IMR-90 (cell line): ENCODE data around the gene ABCC9. TPM values are rescaled to one million over a fixed set of nuclear protein-coding genes. Genes with fewer than 3 reads are reported as not detected.

Source experiments
- ATAC-seq: fragments of 200-7000 bp; cut with Tn5 transposase; 2 replicates; pipeline ENCODE4 v1.9.1; 2020; ENCODE audit warnings: low read depth, mild to moderate bottlenecking, moderate library complexity
- BruUV-seq: library from RNA; stranded (reverse); fragments of 400-500 nt; replicated peaks from 2 replicates; lab custom pipeline; 2021; lab: Mats Ljungman, UMichigan
- CTCF ChIA-PET: fragments of 300-600 bp; formaldehyde crosslinking; extraction: SDS; loops from one replicate; lab custom pipeline; 2021; ENCODE audit warnings: antibody characterized with exemption; lab: Yijun Ruan, JAX
- POLR2A ChIA-PET: fragments of 300-600 bp; sonication (Branson Sonifier 250); formaldehyde crosslinking; loops from one replicate; lab custom pipeline; 2022; ENCODE audit warnings: antibody characterized with exemption; ENCODE audit not compliant: unreplicated experiment; lab: Charles Lee
- DNase-seq: peaks from one replicate; pipeline ENCODE4 v3.0.0; 2013
- H2AFZ ChIP-seq: replicated peaks from 2 replicates; pipeline ENCODE3; 2013; ENCODE audit warnings: low read length, mild to moderate bottlenecking; ENCODE audit not compliant: poor library complexity
- H2AK5ac ChIP-seq: 2 replicates; pipeline ENCODE4 v1.6.1; 2013; ENCODE audit warnings: low read depth, low read length, inconsistent platforms
- H2AK9ac ChIP-seq: replicated peaks from 2 replicates; pipeline ENCODE3; 2013; ENCODE audit warnings: mild to moderate bottlenecking, low read depth, low read length, moderate library complexity; ENCODE audit not compliant: poor library complexity
- H2BK120ac ChIP-seq: 2 replicates; pipeline ENCODE4 v1.6.1; 2013; ENCODE audit warnings: low read depth, low read length, inconsistent platforms
- H2BK15ac ChIP-seq: 3 replicates; pipeline ENCODE4 v1.6.1; 2013; ENCODE audit warnings: low read depth, low read length, inconsistent platforms
- H2BK20ac ChIP-seq: 2 replicates; pipeline ENCODE4 v1.6.1; 2013; ENCODE audit warnings: low read depth, mild to moderate bottlenecking, inconsistent platforms, low read length, moderate library complexity
- H2BK5ac ChIP-seq: 2 replicates; pipeline ENCODE4 v1.6.1; 2013; ENCODE audit warnings: mild to moderate bottlenecking, low read depth, low read length, inconsistent platforms; ENCODE audit not compliant: poor library complexity, severe bottlenecking
- H3K14ac ChIP-seq: replicated peaks from 2 replicates; pipeline ENCODE4 v1.6.1; 2013; ENCODE audit warnings: low read depth, low read length, inconsistent platforms
- H3K18ac ChIP-seq: 2 replicates; pipeline ENCODE4 v1.6.1; 2013; ENCODE audit warnings: low read depth, low read length, control low read depth
- H3K23ac ChIP-seq: 2 replicates; pipeline ENCODE4 v1.6.1; 2013; ENCODE audit warnings: low read depth, low read length, inconsistent platforms
- H3K27ac ChIP-seq: 2 replicates; pipeline ENCODE4 v1.5.1; 2013; ENCODE audit warnings: mild to moderate bottlenecking, control low read depth, low read length; ENCODE audit not compliant: insufficient read depth
- H3K27me3 ChIP-seq: 2 replicates; pipeline ENCODE4 v1.6.1; 2013; ENCODE audit warnings: low read length; ENCODE audit not compliant: control insufficient read depth, insufficient read depth
- H3K36me3 ChIP-seq: 2 replicates; pipeline ENCODE4 v1.6.1; 2013; ENCODE audit warnings: low read length, mixed read lengths; ENCODE audit not compliant: control insufficient read depth, insufficient read depth
- H3K4ac ChIP-seq: 2 replicates; pipeline ENCODE4 v1.6.1; 2013; ENCODE audit warnings: low read depth, low read length, inconsistent platforms
- H3K4me1 ChIP-seq: 2 replicates; pipeline ENCODE4 v1.6.1; 2013; ENCODE audit warnings: low read length, mixed read lengths; ENCODE audit not compliant: control insufficient read depth, insufficient read depth
- H3K4me2 ChIP-seq: 2 replicates; pipeline ENCODE4 v1.6.1; 2013; ENCODE audit warnings: low read depth, mild to moderate bottlenecking, control low read depth, low read length, moderate library complexity
- H3K4me3 ChIP-seq: 2 replicates; pipeline ENCODE4 v1.5.1; 2013; ENCODE audit warnings: low read depth, mild to moderate bottlenecking, control low read depth, low read length, moderate library complexity; ENCODE audit not compliant: insufficient read depth
- H3K56ac ChIP-seq: 2 replicates; pipeline ENCODE4 v1.6.1; 2013; ENCODE audit warnings: low read length, inconsistent platforms; ENCODE audit not compliant: insufficient read depth; ENCODE audit errors: extremely low read depth
- H3K79me1 ChIP-seq, 2 experiments: 2 replicates each; pipeline ENCODE4 v1.6.1; 2013; ENCODE audit warnings: low read length in 2 of 2, inconsistent platforms in 1 of 2, low read depth in 1 of 2
- H3K9ac ChIP-seq: 2 replicates; pipeline ENCODE4 v1.6.1; 2013; ENCODE audit warnings: low read depth, low read length, control low read depth
- H3K9me1 ChIP-seq: 2 replicates; pipeline ENCODE4 v1.6.1; 2013; ENCODE audit warnings: low read length, inconsistent platforms; ENCODE audit not compliant: insufficient read depth
- H3K9me3 ChIP-seq: 2 replicates; pipeline ENCODE4 v1.6.1; 2013; ENCODE audit warnings: low read length; ENCODE audit not compliant: control insufficient read depth, insufficient read depth
- H4K20me1 ChIP-seq: 2 replicates; pipeline ENCODE4 v1.6.1; 2013; ENCODE audit warnings: low read length, inconsistent platforms; ENCODE audit not compliant: insufficient read depth
- H4K5ac ChIP-seq: 2 replicates; pipeline ENCODE4 v1.6.1; 2013; ENCODE audit warnings: mild to moderate bottlenecking, low read depth, low read length, control low read depth
- H4K8ac ChIP-seq, 2 experiments: 2 replicates each; pipeline ENCODE4 v1.6.1; 2013; ENCODE audit warnings: low read depth in 2 of 2, low read length in 2 of 2, control low read depth in 1 of 2, inconsistent platforms in 1 of 2
- H4K91ac ChIP-seq: 2 replicates; pipeline ENCODE4 v1.6.1; 2013; ENCODE audit warnings: low read depth, low read length, inconsistent platforms; ENCODE audit not compliant: insufficient read depth
- CEBPB ChIP-seq: IDR thresholded peaks from 2 replicates; pipeline ENCODE4 v1.6.1; 2012; ENCODE audit warnings: low read depth, low read length, improper control_type of control experiment
- CHD1 ChIP-seq: IDR thresholded peaks from 2 replicates; pipeline ENCODE4 v1.6.1; 2012; ENCODE audit warnings: low read depth, low read length, improper control_type of control experiment
- CTCF ChIP-seq: conservative IDR thresholded peaks from 2 replicates; pipeline ENCODE4 v1.5.1; 2012; ENCODE audit warnings: mild to moderate bottlenecking, low read depth, low read length, improper control_type of control experiment
- FOS ChIP-seq: fragments of 150-350 bp; IDR thresholded peaks from 2 replicates; pipeline ENCODE4 v1.6.1; 2016; ENCODE audit warnings: low read depth, low read length
- MAZ ChIP-seq: IDR thresholded peaks from 2 replicates; pipeline ENCODE4 v1.6.1; 2012; ENCODE audit warnings: low read depth, mild to moderate bottlenecking, low read length, improper control_type of control experiment, moderate library complexity, borderline replicate concordance
- NFE2L2 ChIP-seq: fragments of 150-350 bp; IDR thresholded peaks from 2 replicates; pipeline ENCODE4 v1.6.1; 2016; ENCODE audit warnings: low read depth, mild to moderate bottlenecking, low read length
- RAD21 ChIP-seq: IDR thresholded peaks from 2 replicates; pipeline ENCODE4 v1.6.1; 2012; ENCODE audit warnings: low read length, improper control_type of control experiment
- SMC3 ChIP-seq: fragments of 150-350 bp; IDR thresholded peaks from 2 replicates; pipeline ENCODE4 v1.6.1; 2016; ENCODE audit warnings: low read depth, mild to moderate bottlenecking, antibody characterized with exemption, low read length, moderate library complexity
- USF2 ChIP-seq: fragments of 150-350 bp; IDR thresholded peaks from 2 replicates; pipeline ENCODE4 v1.6.1; 2017; ENCODE audit warnings: mild to moderate bottlenecking, antibody characterized with exemption, low read length, low read depth
- WGBS, 2 experiments: methylation state at CpG; one replicate each; pipeline versions ENCODE4 v1.1.5 to v1.1.7; 2013; ENCODE audit warnings: missing lambda C conversion rate in 2 of 2; ENCODE audit not compliant: insufficient read length in 1 of 2; ENCODE audit errors: extremely low coverage in 2 of 2; 5-methylcytosine and 5-hydroxymethylcytosine counted together
- dilution Hi-C: fragments of 300-500 bp; cut with HindIII; formaldehyde crosslinking; loops from one replicate; pipeline ENCODE4 v1.14.3; 2018; ENCODE audit warnings: low sequenced_read_pairs; ENCODE audit not compliant: unreplicated experiment
- in situ Hi-C: fragments of 300-500 bp; cut with MboI; formaldehyde crosslinking; loops from 3 replicates; pipeline ENCODE4 v1.14.3; 2019; ENCODE audit warnings: low sequenced_read_pairs, inconsistent platforms, mixed read lengths
- intact Hi-C: fragments of 100-400 bp; cut with micrococcal nuclease; formaldehyde crosslinking; loops from 2 replicates; pipeline ENCODE4 v1.10.0; 2022
- polyA plus RNA-seq, 3 experiments: library from polyadenylated mRNA; depleted of rRNA; stranded (reverse); fragments of >200 nt; gene quantifications; 2 replicates each; pipeline ENCODE4 v1.2.3, GENCODE V29; 2012; ENCODE audit warnings: low replicate concordance in 1 of 3
- total RNA-seq: library from RNA; depleted of rRNA; stranded (reverse); fragments of >200 nt; gene quantifications from 2 replicates; pipeline ENCODE4 v1.2.3, GENCODE V29; 2012
- TF ChIP-seq, protein P1 (sequence below): fragments of 150-350 bp; IDR thresholded peaks from 2 replicates; pipeline ENCODE4 v1.6.1; 2016; ENCODE audit warnings: low read depth, mild to moderate bottlenecking, low read length, moderate library complexity, borderline replicate concordance

ABCC9 gene
- total and polyA plus RNA-seq, 2 of the 4 experiments (the other 2 are of a cell fraction) = 1.2 to 6.6 TPM

- H3K27ac ChIP-seq = no peak overlapping the region
- H3K14ac ChIP-seq = no peak overlapping the region
- POLR2A ChIA-PET = no interaction called here
- H2AFZ ChIP-seq = no peak overlapping the region
- H4K8ac ChIP-seq = no peak overlapping the region
- H3K27me3 ChIP-seq = no peaks in the 10 kb centered on the region
- H2BK20ac ChIP-seq = no peak overlapping the region
- no TSS peak for BruUV-seq
- in situ Hi-C loops (no loop called here), dilution Hi-C loops (no loop called here), intact Hi-C loops (no loop called here)
- CTCF ChIA-PET = no interaction called here
- no peak overlapping the region for H4K5ac ChIP-seq
- no peak overlapping the region for H3K4me3 ChIP-seq
- no peak overlapping the region for H2BK5ac ChIP-seq
- no peak overlapping the region for H3K4ac ChIP-seq
- no peak overlapping the region for H3K23ac ChIP-seq
- no peak overlapping the region for H2AK9ac ChIP-seq
- H3K36me3 ChIP-seq = no peaks in the 10 kb centered on the region
- H4K20me1 ChIP-seq = no peaks in the 10 kb centered on the region
- H2AK5ac ChIP-seq = no peak overlapping the region
- no peaks in the 10 kb centered on the region for H3K9me1 ChIP-seq
- H3K79me1 ChIP-seq = no peaks in the 10 kb centered on the region
- H3K9me3 ChIP-seq = no peaks in the 10 kb centered on the region
- no peak for TF ChIP-seq SMC3
- TF ChIP-seq RAD21 = no peak
- TF ChIP-seq NFE2L2 = no peak
- TF ChIP-seq FOS = no peak
- no peak for TF ChIP-seq CTCF
- no peak for TF ChIP-seq USF2
- TF ChIP-seq CEBPB = no peak
- TF ChIP-seq, protein P1, sequence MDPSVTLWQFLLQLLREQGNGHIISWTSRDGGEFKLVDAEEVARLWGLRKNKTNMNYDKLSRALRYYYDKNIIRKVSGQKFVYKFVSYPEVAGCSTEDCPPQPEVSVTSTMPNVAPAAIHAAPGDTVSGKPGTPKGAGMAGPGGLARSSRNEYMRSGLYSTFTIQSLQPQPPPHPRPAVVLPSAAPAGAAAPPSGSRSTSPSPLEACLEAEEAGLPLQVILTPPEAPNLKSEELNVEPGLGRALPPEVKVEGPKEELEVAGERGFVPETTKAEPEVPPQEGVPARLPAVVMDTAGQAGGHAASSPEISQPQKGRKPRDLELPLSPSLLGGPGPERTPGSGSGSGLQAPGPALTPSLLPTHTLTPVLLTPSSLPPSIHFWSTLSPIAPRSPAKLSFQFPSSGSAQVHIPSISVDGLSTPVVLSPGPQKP = no peak
- no peak for TF ChIP-seq MAZ
- TF ChIP-seq CHD1 = no peak
- no peak overlapping the region for H4K91ac ChIP-seq
- H3K9ac ChIP-seq = no peak overlapping the region
- DNase-seq (no peak), ATAC-seq (no peak)
- WGBS, 2 experiments = no CpG with 5 or more reads among the region's 2 CpGs
- H3K4me1 ChIP-seq = no peaks in the 10 kb centered on the region
- no peak overlapping the region for H3K56ac ChIP-seq
- no peak overlapping the region for H3K4me2 ChIP-seq
- H2BK120ac ChIP-seq = no peak overlapping the region
- H3K18ac ChIP-seq = no peak overlapping the region
- H2BK15ac ChIP-seq = no peak overlapping the region
Measured at GRCh38 chr12:21891751-21892217, 49.4 kb downstream of the ABCC9 start.
